Activated naive CD4-positive, alpha-beta T cell treated with Interleukin-2 at 50 U/mL for 16 hours (primary cell): Measurements from ENCODE around the gene CYP26A1.

Experiments
- DNase-seq: peaks from one replicate; pipeline ENCODE4 v3.0.0-alpha.2; 2020

Gene CYP26A1

DNA sequence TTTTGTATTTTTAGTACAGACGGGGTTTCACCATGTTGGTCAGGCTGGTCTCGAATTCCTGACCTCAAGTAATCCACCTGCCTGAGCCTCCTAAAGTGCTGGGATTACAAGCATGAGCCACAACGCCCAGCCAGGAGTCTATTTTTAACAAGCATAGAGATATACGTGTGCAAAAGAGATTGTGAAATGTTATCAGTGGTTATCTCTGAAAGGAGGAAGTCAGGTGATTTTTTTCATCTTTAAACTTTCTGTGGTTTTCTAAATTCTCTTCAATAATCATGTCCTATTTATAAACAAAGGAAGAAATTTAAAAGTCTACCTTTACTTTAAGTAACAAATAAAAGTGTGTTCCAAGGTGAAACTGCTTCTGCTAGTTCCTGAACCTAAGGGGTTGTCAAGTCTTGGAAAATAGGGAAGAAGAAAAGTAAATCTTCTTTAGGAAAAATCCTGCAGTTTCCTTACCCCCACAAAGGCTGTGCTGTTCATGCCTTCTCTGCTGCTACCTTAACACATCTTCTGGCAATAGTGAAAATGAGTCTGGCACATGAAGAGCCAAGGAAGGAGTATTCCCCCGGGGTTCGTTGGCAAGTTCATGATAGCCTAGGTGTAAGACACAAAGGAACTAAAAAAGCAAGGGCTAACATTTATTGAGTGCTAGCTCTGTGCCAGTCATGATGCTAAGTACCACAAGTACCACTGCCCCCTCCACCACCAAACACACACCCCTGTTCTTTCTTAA, 51.1 kb downstream of the CYP26A1 start:
- DNase-seq: no peak

DNA sequence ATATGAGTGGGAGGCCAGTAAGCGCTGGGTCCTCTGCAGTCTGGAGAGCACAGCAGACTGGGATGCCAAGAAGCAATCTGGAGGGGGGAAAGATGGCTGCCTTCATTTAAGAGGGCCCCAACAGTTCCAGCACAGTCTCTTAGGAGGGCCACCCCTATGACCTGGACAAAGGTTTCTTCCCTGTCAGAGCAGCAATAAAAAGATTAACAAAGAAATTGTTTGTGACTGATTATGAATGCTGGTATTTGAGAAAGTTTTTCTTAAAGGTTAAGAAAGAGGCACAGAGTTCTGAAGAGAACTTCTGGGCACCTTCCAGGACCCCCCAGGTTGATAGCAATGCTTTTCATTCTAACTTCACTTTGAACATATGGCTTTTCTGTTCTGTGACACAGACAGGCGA, 52.3 kb downstream of the CYP26A1 start:
- no peak for DNase-seq

DNA sequence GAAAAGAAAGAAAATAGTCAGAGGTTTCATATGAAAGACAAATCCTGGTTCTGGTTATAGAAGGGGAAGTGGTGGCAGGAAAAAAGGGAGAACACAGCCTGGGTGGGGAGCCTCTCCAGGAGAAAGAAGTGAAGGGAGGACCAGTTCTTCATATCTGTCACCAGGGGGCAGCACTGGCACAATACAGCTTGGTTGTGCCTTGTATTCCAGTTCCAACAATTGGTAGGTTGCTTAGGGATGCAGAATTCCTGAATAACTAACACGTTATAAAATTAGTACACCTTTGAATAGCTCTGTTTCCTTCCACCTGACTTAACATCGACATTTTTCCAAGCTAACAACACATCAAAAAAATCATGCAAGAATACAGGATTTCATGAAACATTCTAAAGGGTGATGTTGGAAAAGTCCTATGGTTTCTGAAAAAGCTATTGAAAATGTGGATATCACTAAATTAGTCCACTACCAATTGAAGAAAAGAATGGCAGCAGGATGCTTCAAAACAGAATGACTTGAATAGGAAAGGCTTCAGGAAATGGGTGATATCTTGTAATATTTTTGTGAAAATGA, 52.9 kb downstream of the CYP26A1 start:
- DNase-seq: no peak
